ENCODE results near the gene SNRPD1.

GRCh38 chr18:21664069-21664468 is 52.0 kb downstream of the SNRPD1 start:
- TF ChIP-seq POLR2A (IDR thresholded peaks at IDR 0.05; ENCODE audit: extremely low read depth, insufficient read length) (no peak), CTCF (IDR thresholded peaks at IDR 0.05; ENCODE audit: low read depth, low read length) (no peak), MYC (IDR thresholded peaks at IDR 0.05; ENCODE audit: low read depth, low read length) (no peak), MAX (IDR thresholded peaks at IDR 0.05; ENCODE audit: low read depth, low read length) (no peak)

Data from NB4 (cell line).